NCI-H146 (cell line): ENCODE results near the gene PCDHGA7.
"Not testable (repeated sequence)": the region's sequence is repeated elsewhere in the genome, so short reads cannot be mapped to it uniquely, and the experiment has no call there.

Source experiments
- DNase-seq: peaks from one replicate; lab custom pipeline; 2025; lab: John Stamatoyannopoulos, UW

Gene PCDHGA7

DNA sequence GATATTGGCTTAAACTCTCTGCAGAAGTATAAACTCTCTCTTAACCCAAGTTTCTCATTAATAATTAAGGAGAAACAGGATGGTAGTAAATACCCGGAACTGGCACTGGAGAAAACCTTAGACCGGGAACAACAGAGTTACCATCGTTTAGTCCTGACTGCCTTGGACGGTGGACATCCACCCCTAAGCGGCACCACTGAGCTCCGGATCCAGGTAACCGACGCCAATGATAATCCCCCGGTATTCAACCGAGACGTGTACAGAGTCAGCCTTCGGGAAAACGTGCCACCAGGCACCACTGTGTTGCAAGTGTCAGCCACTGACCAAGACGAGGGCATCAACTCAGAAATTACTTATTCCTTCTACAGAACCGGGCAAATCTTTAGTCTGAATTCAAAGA, 16.1 kb downstream of the PCDHGA7 start:
- DNase-seq, result no peak

DNA sequence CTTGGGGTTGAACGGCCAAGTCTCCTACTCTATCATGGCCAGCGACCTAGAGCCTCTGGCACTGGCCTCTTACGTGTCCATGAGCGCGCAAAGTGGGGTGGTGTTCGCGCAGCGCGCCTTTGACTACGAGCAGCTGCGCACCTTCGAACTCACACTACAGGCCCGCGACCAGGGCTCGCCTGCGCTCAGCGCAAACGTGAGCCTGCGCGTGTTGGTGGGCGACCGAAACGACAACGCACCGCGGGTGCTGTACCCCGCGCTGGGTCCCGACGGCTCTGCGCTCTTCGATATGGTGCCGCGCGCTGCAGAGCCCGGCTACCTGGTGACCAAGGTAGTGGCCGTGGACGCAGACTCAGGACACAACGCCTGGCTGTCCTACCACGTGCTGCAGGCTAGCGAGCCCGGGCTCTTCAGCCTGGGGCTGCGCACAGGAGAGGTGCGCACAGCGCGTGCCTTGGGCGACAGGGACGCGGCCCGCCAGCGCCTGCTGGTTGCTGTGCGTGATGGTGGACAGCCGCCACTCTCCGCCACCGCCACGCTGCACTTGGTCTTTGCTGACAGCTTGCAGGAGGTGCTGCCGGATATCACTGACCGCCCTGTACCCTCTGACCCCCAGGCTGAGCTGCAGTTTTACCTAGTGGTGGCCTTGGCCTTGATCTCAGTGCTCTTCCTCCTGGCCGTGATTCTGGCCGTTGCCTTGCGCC, 17.2 kb downstream of the PCDHGA7 start:
- DNase-seq, result no peak

DNA sequence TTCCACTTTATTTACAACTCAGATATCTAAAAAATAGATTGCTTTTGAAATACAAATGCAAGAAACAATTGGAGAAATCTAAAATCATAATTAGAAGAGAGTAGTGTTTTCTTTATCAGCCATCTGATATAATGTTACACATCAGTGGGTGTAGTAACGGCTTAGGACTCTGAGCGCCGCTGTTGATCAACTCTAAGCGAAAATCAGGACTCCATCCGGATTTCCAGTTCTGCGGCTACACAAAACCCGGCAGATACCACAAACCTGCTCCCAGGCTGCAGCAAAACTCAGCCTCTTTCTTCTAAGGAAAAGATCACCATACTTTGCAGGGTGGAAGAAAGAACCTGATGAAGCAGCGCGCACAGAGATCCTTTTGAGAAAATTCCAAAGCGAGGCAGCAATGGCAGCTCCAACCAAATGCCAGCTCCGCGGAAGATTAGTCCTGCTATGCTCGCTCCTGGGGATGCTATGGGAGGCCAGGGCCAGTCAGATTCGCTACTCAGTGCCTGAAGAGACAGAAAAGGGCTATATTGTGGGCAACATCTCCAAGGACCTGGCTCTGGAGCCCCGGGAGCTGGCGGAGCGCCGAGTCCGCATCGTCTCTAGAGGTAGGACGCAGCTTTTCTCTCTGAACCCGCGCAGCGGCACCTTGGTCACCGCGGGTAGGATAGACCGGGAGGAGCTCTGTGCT, 20.2 kb downstream of the PCDHGA7 start, which contains the start of gene PCDHGA9:
Gene PCDHGA9, plus strand, starts transcription at position 226 of the 691 bp plus-strand sequence. Its CDS starts 175 bp downstream, at position 401.
- no peak for DNase-seq

DNA sequence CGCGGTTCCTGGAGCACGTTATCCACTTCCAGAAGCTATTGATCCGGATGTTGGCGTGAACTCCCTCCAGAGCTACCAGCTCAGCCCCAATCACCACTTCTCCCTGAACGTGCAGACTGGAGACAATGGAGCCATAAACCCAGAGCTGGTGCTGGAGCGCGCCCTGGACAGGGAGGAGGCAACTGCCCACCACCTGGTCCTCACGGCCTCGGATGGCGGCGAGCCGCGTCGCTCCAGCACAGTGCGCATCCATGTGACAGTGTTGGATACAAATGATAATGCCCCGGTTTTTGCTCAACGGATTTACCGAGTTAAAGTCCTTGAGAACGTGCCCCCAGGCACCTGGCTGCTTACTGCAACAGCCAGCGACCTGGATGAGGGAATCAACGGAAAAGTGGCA, 20.8 kb downstream of the PCDHGA7 start:
- DNase-seq, result no peak

DNA sequence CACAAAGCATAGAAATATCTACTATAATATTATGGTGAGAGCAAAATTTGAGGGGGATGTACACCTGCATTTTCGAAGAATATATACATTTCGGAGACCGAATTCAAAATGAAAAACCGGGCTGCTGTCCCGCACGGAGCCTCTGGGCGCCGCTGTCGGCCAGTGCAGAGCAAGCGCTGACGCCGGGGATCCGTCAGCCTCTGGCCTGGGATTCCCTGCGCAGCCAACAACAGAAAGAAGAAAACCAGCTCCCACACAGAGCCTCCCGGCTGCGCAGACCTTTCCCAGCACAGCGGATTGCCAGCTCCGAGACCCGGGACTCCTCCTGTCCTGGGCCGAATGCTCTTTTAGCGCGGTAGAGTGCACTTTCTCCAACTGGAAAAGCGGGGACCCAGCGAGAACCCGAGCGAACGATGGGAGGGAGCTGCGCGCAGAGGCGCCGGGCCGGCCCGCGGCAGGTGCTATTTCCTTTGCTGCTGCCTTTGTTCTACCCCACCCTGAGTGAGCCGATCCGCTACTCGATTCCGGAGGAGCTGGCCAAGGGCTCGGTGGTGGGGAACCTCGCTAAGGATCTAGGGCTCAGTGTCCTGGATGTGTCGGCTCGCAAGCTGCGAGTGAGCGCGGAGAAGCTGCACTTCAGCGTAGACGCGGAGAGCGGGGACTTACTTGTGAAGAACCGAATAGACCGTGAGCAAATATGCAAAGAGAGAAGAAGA, 25.4 kb downstream of the PCDHGA7 start, which contains the start of gene PCDHGB6:
Gene PCDHGB6, plus strand, starts transcription at position 232 of the 716 bp plus-strand sequence. Its CDS starts 182 bp downstream, at position 414.
- not testable (repeated sequence) for DNase-seq

DNA sequence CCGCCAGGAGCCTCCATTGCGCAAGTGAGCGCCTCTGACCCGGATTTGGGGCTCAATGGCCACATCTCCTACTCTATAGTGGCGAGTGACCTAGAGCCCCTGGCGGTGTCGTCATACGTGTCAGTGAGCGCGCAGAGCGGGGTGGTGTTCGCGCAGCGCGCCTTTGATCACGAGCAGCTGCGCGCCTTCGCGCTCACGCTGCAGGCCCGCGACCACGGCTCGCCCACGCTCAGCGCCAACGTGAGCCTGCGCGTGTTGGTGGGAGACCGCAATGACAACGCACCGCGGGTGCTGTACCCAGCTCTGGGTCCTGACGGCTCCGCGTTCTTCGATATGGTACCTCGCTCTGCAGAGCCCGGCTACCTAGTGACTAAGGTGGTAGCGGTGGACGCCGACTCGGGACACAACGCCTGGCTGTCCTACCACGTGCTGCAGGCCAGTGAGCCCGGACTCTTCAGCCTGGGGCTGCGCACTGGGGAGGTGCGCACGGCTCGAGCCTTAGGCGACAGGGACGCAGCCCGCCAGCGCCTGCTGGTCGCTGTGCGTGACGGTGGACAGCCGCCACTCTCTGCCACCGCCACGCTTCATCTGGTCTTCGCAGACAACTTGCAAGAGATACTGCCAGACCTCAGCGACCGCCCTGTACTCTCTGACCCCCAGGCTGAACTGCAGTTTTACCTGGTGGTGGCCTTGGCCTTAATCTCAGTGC, 27.2 kb downstream of the PCDHGA7 start:
- no peak for DNase-seq

DNA sequence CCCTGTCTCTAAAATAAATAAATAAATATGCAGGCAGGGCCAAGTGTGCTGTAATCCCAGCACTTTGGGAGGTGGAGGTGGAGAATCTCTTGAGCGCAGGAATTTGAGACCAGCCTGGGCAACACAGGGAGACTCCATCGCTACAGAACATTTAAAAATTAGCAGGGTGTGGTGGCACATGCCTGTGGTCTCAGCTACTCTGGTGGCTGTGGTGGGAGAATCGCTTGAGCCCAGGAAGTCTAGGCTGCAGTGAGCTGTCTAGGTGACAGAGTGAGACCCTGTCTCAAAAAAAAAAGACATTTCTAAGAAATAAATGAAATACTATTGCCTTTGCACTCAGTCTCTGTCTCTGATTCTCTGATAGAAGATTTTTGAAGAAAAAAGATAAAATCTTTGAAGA, 29.0 kb downstream of the PCDHGA7 start:
- DNase-seq, result no peak

DNA sequence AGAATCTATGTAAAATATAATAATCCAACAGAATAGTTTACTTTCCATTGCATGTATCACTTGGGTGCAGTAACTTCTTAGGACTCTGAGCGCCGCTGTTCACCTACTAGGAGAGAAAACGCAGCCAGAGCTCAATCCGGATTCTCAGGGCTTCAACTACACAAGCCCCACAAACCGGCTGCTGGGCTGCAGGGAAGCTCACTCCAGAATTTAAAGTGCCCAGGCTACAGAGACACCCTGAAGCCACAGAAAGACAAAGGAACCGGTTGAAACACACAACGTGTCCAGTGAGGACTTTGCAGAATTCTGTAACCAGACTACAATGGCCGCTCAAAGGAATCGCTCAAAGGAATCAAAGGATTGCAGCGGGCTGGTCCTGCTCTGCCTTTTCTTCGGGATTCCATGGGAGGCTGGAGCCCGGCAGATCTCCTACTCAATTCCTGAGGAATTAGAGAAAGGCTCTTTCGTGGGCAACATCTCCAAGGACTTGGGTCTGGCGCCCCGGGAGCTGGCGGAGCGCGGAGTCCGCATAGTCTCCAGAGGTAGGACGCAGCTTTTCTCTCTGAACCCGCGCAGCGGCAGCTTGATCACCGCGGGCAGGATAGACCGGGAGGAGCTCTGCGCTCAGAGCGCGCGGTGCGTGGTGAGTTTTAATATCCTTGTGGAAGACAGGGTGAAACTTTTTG, 30.5 kb downstream of the PCDHGA7 start, which contains the start of gene PCDHGA10:
Gene PCDHGA10, plus strand, starts transcription at position 134 of the 686 bp plus-strand sequence. Its CDS starts 189 bp downstream, at position 323.
- DNase-seq, result no peak

DNA sequence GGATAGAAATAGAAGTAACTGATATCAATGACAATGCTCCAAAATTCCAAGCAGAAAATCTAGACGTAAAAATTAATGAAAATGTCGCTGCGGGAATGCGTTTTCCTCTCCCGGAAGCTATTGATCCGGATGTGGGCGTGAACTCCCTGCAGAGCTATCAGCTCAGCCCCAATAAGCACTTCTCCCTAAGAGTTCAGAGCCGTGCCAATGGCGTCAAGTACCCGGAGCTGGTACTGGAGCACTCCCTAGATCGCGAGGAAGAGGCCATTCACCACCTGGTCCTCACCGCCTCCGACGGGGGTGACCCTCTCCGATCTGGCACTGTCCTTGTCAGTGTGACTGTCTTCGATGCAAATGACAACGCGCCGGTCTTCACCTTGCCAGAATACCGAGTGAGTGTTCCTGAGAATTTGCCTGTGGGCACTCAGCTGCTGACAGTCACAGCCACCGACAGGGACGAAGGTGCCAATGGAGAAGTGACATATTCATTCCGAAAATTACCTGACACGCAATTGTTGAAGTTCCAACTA, 31.1 kb downstream of the PCDHGA7 start:
- no peak for DNase-seq

DNA sequence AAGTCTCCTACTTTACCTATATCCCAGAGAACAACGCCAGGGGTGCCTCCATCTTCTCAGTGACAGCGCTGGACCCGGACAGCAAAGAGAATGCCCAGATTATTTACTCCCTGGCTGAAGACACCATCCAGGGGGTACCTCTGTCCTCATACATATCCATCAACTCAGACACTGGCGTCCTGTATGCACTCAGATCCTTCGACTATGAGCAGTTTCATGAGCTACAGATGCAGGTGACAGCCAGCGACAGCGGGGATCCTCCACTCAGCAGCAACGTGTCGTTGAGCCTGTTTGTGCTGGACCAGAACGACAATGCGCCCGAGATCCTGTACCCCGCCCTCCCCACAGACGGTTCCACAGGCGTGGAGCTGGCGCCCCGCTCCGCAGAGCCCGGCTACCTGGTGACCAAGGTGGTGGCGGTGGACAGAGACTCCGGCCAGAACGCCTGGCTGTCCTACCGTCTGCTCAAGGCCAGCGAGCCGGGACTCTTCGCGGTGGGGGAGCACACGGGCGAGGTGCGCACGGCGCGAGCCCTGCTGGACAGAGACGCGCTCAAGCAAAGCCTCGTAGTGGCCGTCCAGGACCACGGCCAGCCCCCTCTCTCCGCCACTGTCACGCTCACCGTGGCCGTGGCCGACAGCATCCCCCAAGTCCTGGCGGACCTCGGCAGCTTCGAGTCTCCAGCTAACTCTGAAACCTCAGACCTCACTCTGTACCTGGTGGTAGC, 32.2 kb downstream of the PCDHGA7 start:
- DNase-seq, result not testable (repeated sequence)

DNA sequence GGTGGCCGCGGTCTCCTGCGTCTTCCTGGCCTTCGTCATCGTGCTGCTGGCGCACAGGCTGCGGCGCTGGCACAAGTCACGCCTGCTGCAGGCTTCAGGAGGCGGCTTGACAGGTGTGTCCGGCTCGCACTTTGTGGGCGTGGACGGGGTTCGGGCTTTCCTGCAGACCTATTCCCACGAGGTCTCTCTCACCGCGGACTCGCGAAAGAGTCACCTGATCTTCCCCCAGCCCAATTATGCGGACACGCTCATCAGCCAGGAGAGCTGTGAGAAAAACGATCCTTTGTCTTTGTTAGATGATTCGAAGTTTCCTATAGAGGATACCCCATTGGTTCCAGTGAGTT, 32.7 kb downstream of the PCDHGA7 start:
- DNase-seq, result not testable (repeated sequence)

DNA sequence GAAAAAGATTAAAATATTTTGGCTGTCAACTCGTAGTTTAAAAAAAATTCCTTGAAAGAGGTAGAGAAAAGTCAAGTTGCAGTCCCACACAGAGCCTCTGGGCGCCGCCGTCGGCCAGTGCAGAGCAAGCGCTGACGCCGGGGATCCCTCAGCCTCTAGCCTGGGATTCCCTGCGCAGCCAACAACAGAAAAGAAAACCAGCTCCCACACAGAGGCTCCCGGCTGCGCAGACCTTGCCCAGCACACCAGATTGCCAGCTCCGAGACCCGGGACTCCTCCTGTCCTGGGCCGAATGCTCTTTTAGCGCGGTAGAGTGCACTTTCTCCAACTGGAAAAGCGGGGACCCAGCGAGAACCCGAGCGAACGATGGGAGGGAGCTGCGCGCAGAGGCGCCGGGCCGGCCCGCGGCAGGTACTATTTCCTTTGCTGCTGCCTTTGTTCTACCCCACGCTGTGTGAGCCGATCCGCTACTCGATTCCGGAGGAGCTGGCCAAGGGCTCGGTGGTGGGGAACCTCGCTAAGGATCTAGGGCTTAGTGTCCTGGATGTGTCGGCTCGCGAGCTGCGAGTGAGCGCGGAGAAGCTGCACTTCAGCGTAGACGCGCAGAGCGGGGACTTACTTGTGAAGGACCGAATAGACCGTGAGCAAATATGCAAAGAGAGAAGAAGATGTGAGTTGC, 35.1 kb downstream of the PCDHGA7 start, which contains the start of gene PCDHGB7:
Gene PCDHGB7, plus strand, starts transcription at position 184 of the 679 bp plus-strand sequence. Its CDS starts 183 bp downstream, at position 367.
- DNase-seq, result peak; percentile 1

DNA sequence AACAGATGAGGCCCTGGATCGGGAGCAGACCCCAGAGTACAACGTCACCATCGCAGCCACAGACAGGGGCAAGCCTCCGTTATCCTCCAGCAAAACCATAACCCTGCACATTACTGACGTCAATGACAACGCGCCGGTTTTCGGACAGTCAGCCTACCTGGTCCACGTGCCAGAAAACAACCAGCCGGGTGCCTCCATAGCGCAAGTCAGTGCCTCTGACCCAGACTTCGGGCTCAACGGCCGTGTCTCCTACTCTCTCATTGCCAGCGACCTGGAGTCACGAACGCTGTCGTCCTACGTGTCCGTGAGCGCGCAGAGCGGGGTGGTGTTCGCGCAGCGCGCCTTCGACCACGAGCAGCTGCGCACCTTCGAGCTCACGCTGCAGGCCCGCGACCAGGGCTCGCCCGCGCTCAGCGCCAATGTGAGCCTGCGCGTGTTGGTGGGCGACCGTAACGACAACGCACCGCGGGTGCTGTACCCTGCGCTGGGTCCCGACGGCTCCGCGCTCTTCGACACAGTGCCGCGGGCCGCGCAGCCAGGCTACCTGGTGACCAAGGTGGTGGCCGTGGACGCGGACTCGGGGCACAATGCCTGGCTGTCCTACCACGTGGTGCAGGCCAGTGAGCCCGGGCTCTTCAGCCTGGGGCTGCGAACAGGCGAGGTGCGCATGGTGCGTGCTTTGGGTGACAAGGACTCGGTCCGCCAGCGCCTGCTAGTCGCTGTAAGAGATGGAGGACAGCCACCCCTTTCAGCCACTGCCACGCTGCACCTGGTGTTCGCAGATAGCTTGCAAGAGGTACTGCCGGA, 36.7 kb downstream of the PCDHGA7 start:
- no peak for DNase-seq

DNA sequence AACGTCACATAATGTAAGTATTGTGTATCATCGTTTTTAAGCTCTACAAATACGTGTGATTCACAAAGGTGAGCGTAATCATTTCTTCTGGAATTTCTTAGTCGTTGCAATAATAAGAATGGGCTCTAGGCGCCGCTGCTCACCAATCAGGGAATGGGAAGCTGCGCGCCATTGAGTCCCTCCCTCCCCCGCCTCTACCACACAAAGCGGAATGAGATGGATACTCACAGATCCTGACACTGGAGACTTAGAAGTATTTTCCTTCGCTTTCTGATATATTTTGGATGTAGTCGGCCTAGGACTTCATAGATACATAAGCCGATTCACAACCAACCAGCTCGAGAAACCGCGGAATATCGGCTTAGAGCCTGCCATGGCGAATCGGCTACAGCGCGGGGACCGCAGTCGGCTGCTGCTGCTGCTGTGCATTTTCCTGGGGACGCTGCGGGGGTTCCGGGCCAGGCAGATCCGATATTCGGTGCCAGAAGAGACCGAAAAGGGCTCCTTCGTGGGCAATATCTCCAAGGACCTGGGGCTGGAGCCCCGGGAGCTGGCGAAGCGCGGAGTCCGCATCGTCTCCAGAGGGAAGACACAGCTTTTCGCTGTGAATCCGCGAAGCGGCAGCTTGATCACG, 38.4 kb downstream of the PCDHGA7 start, which contains the start of gene PCDHGA11:
Gene PCDHGA11, plus strand, starts transcription at position 197 of the 634 bp plus-strand sequence. Its CDS starts 177 bp downstream, at position 374.
- no peak for DNase-seq

DNA sequence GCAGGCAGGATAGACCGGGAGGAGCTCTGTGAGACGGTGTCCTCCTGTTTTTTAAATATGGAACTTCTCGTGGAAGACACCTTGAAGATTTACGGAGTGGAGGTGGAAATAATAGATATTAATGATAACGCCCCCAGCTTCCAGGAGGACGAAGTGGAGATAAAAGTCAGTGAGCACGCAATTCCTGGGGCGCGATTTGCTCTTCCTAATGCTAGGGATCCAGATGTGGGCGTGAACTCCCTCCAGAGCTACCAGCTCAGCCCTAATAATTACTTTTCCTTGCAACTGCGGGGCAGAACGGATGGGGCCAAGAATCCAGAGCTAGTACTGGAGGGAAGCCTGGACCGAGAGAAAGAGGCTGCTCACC, 38.9 kb downstream of the PCDHGA7 start:
- DNase-seq, result no peak

DNA sequence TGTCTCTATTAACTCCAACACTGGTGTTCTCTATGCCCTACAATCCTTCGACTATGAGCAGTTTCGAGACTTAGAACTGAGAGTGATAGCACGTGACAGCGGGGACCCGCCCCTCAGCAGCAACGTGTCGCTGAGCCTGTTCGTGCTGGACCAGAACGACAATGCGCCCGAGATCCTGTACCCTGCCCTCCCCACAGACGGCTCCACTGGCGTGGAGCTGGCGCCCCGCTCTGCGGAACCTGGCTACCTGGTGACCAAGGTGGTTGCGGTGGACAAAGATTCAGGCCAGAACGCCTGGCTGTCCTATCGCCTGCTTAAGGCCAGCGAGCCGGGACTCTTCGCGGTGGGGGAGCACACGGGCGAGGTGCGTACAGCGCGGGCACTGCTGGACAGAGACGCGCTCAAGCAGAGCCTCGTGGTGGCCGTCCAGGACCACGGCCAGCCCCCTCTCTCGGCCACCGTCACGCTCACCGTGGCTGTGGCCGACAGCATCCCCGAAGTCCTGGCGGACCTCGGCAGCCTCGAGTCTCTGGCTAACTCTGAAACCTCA, 40.3 kb downstream of the PCDHGA7 start:
- DNase-seq, result no peak

DNA sequence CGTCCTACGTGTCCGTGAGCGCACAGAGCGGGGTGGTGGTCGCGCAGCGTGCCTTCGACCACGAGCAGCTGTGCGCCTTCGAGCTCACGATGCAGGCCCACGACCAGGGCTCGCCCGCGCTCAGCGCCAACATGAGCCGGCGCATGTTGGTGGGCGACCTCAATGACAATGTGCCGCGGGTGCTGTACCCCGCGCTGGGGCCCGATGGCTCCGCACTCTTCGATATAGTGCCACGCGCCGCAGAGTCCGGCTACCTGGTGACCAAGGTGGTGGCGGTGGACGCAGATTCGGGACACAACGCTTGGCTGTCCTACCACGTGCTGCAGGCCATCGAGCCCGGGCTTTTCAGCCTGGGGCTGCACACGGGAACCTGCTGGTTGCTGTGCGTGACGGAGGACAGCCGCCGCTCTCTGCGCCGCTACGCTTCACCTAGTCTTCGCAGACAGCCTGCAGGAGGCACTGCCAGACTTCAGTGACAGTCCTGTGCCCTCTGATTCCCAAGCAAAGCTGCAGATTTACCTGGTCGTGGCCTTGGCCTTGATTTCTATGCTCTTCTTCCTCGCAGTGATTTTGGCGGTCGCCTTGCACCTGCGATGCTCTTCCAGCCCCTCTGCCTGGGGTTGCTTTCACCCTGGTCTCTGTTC, 45.4 kb downstream of the PCDHGA7 start:
- no peak for DNase-seq
